Activated CD8-positive, alpha-beta T cell treated with anti-CD3 and anti-CD28 coated beads for 36 hours (primary cell): Measurements from ENCODE around the gene PRR9. TPM values are rescaled to one million over a fixed set of nuclear protein-coding genes. Genes with fewer than 3 reads are reported as not detected.

ENCODE experiments used
- ATAC-seq: fragments of 200-7000 bp; cut with Tn5 transposase; one replicate; pipeline ENCODE4 v1.10.0; 2021; ENCODE audit warnings: mild to moderate bottlenecking, moderate library complexity
- CTCF ChIA-PET: fragments of 350-600 bp; sonication (Branson Sonifier 250); formaldehyde crosslinking; loops from one replicate; lab custom pipeline; 2021; ENCODE audit warnings: antibody characterized with exemption; lab: Charles Lee
- POLR2A ChIA-PET: fragments of 350-600 bp; sonication (Branson Sonifier 250); formaldehyde crosslinking; loops from one replicate; lab custom pipeline; 2021; ENCODE audit warnings: antibody characterized with exemption; lab: Charles Lee
- DNase-seq: peaks from one replicate; pipeline ENCODE4 v3.0.0-alpha.2; 2020
- H3K27ac Mint-ChIP-seq: one replicate; pipeline ENCODE4 v1.8.0; 2021; ENCODE audit warnings: mild to moderate bottlenecking, mixed read lengths
- H3K27me3 Mint-ChIP-seq: one replicate; pipeline ENCODE4 v1.8.0; 2021; ENCODE audit warnings: mixed read lengths
- H3K36me3 Mint-ChIP-seq: one replicate; pipeline ENCODE4 v1.8.0; 2021; ENCODE audit warnings: low read depth, mixed read lengths
- H3K4me1 Mint-ChIP-seq: one replicate; pipeline ENCODE4 v1.8.0; 2021; ENCODE audit warnings: low read depth, mixed read lengths
- H3K4me3 Mint-ChIP-seq: one replicate; pipeline ENCODE4 v1.8.0; 2021; ENCODE audit warnings: mild to moderate bottlenecking, moderate library complexity, mixed read lengths
- H3K9me3 Mint-ChIP-seq: one replicate; pipeline ENCODE4 v1.8.0; 2021; ENCODE audit warnings: mixed read lengths
- intact Hi-C: fragments of 100-400 bp; cut with micrococcal nuclease; formaldehyde crosslinking; loops from one replicate; pipeline ENCODE4 v1.10.0; 2022
- total RNA-seq, 2 experiments: library from RNA; stranded (reverse); gene quantifications; one replicate each; pipeline ENCODE4 v1.2.3, GENCODE V29; 2021
- TF ChIP-seq, protein P1 (sequence below): fragments of 200-600 bp; IDR thresholded peaks from one replicate; pipeline ENCODE4 v1.8.0; 2022; ENCODE audit warnings: antibody characterized with exemption, mild to moderate bottlenecking

PRR9 gene
- total RNA-seq, 2 experiments from 2014 or later = not detected

DNA sequence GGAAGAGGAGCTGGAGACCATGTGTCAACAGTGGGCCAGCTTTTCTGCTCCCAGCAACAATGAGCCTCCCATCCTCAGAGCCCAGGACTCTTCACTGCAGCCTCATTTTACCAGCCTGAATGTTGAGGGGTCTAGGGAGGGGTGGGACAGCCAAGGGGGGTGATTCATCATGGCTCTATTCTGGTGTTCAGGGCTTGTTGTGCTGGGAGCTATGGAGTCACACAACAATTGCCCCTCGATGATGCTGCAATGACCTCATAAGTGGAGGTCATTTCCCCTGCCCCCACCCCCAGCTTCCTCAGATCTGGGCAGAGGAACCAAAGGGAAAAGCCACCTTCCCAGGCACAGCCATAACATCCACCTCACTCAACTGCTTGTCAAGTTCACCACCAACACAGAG, 14.3 kb upstream of the PRR9 start, which contains the start of gene LELP1:
TSS of gene LELP1 (plus strand) at position 301 of the 400 bp plus-strand sequence. CDS start 1,278 bp downstream, outside the sequence.
- DNase-seq = no peak
- no peaks in the 10 kb centered on the region for H3K36me3 Mint-ChIP-seq
- CTCF ChIA-PET = interaction anchor here (1.1 kb wide), 1 partner anchor 128 kb away, joined by 4 read pairs; no protein-coding TSS in a partner anchor
- no peaks in the 10 kb centered on the region for H3K9me3 Mint-ChIP-seq
- H3K27ac Mint-ChIP-seq = no peak within 1 kb of the TSS
- peaks cover 15% of the 10 kb centered on the region for H3K27me3 Mint-ChIP-seq
- POLR2A ChIA-PET = no interaction called here
- intact Hi-C loops = no loop called here
- ATAC-seq = no peak
- no peaks in the 10 kb centered on the region for H3K4me1 Mint-ChIP-seq
- TF ChIP-seq, protein P1, sequence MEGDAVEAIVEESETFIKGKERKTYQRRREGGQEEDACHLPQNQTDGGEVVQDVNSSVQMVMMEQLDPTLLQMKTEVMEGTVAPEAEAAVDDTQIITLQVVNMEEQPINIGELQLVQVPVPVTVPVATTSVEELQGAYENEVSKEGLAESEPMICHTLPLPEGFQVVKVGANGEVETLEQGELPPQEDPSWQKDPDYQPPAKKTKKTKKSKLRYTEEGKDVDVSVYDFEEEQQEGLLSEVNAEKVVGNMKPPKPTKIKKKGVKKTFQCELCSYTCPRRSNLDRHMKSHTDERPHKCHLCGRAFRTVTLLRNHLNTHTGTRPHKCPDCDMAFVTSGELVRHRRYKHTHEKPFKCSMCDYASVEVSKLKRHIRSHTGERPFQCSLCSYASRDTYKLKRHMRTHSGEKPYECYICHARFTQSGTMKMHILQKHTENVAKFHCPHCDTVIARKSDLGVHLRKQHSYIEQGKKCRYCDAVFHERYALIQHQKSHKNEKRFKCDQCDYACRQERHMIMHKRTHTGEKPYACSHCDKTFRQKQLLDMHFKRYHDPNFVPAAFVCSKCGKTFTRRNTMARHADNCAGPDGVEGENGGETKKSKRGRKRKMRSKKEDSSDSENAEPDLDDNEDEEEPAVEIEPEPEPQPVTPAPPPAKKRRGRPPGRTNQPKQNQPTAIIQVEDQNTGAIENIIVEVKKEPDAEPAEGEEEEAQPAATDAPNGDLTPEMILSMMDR = no peak
- H3K4me3 Mint-ChIP-seq = no peak within 1 kb of the TSS

DNA sequence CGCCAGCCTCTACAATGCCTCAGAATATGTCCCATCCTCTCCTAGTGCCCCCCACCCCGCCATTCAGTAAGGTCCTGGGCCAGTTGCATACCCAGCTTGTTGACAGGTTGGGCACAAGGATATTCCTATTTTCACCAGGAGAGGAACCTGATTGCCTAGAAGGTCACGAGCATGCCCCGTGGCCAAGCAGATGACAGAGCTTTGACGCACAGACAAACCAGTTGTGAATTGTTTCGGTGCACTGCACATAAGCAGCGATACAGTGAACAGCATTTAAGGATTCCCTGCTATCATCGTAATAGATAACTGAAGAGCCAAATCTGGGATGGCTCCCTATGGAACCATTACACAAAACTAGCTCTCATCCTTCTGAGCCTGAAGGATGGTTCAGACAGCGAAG, 10.8 kb upstream of the PRR9 start:
- ChIA-PET POLR2A (interaction anchor here (0.6 kb wide), 1 partner anchor 113 kb away, joined by 3 read pairs; no protein-coding TSS in a partner anchor), CTCF (interaction anchor here (1.1 to 1.6 kb wide), 2 partner anchors 329 to 553 kb away, joined by 4 read pairs; no protein-coding TSS in a partner anchor)
- H3K4me3 Mint-ChIP-seq = no peak overlapping the region
- ATAC-seq (no peak), DNase-seq (no peak)
- H3K36me3 Mint-ChIP-seq = no peaks in the 10 kb centered on the region
- no peak overlapping the region for H3K27ac Mint-ChIP-seq
- no peaks in the 10 kb centered on the region for H3K9me3 Mint-ChIP-seq
- TF ChIP-seq, protein P1 = no peak
- peaks cover 20% of the 10 kb centered on the region for H3K27me3 Mint-ChIP-seq
- no peaks in the 10 kb centered on the region for H3K4me1 Mint-ChIP-seq
- intact Hi-C loops = no loop called here

DNA sequence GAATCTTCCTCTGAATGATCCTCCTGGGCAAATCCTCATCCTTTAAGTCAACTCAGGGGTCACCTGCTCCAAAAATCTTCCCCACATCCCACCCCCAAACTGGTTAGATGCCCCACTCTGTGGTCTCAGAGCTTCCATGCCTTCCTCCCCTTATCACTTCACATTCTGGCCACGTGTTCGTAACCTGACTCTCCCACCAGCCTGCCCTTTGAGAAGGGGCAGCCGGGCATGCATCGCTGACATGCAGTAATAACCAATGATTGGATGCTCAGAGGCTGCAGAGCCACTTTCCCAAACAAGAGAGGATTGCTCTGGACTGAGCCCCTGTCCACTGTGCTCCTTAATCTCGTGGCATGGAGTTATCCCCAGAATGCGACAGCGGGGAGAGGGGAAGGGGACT, 7.2 kb upstream of the PRR9 start:
- DNase-seq = no peak
- intact Hi-C loops = no loop called here
- Mint-ChIP-seq H3K4me1 (no peaks in the 10 kb centered on the region), H3K27me3 (peaks cover 17% of the 10 kb centered on the region), H3K4me3 (no peak overlapping the region), H3K27ac (no peak overlapping the region), H3K36me3 (no peaks in the 10 kb centered on the region), H3K9me3 (no peaks in the 10 kb centered on the region)
- ATAC-seq = no peak
- POLR2A ChIA-PET = no interaction called here
- TF ChIP-seq, protein P1 = no peak
- CTCF ChIA-PET = no interaction called here

DNA sequence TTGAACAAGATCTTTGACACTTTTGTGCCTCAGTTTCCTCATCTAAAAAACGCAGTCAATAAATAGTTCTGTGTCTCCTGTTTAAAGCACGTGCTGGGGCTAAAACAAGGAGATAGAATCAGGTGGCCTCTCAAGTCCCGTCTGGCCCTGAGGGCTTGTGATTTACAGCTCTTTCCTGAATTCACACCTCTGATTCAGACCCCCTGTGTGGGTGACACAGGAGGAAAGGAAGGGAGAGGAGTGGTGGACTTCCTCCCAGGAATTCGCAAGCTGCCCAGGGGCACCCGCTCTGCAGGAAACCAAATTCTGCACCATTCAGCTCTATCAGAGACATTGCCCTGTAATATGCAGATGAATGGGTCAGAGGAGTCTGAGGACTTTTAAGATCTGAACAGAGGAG, 5.2 kb upstream of the PRR9 start:
- DNase-seq (no peak), ATAC-seq (no peak)
- Mint-ChIP-seq H3K27me3 (peaks cover 15% of the 10 kb centered on the region), H3K36me3 (no peaks in the 10 kb centered on the region), H3K4me1 (no peaks in the 10 kb centered on the region), H3K4me3 (no peak overlapping the region), H3K27ac (no peak overlapping the region), H3K9me3 (no peaks in the 10 kb centered on the region)
- ChIA-PET POLR2A (interaction anchor here (1.0 kb wide), 1 partner anchor 10 kb away, joined by 3 read pairs; no protein-coding TSS in a partner anchor), CTCF (interaction anchor here (1.4 kb wide), 1 partner anchor 11 kb away, joined by 5 read pairs; no protein-coding TSS in a partner anchor)
- intact Hi-C loops = no loop called here
- TF ChIP-seq, protein P1 = no peak

DNA sequence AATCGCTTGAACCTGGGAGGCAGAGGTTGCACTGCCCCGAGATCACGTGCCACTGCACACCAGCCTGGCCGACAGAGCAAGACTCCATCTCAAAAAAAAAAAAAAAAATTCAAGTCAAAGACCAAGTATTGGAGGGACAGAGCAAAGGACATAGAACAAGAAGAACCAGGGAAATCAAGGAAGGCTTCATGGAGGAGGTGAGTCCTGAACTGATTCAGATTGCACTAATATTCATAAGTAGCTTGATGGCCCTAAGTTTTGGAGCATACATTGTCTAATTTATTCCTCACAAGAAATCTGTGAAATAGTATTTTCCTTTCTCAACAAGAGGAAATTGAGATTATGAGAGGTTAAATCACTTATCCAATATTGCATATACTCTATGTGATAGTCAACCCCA, 3.9 kb upstream of the PRR9 start:
- no peaks in the 10 kb centered on the region for H3K4me1 Mint-ChIP-seq
- peaks cover 15% of the 10 kb centered on the region for H3K27me3 Mint-ChIP-seq
- ChIA-PET CTCF (interaction anchor here (1.0 kb wide), 1 partner anchor 16 kb away, joined by 3 read pairs; no protein-coding TSS in a partner anchor), POLR2A (no interaction called here)
- H3K9me3 Mint-ChIP-seq = no peaks in the 10 kb centered on the region
- no peak overlapping the region for H3K4me3 Mint-ChIP-seq
- TF ChIP-seq, protein P1 = no peak
- ATAC-seq = no peak
- intact Hi-C loops = no loop called here
- no peak overlapping the region for H3K27ac Mint-ChIP-seq
- no peaks in the 10 kb centered on the region for H3K36me3 Mint-ChIP-seq
- no peak for DNase-seq
